HCT116 (cell line): ENCODE data around the gene ADPGK. TPM values are rescaled to one million over a fixed set of nuclear protein-coding genes. Genes with fewer than 3 reads are reported as not detected.

Experiments
- ATAC-seq: fragments of 200-7000 bp; cut with Tn5 transposase; 2 replicates; pipeline ENCODE4 v1.9.1; 2020; ENCODE audit warnings: mild to moderate bottlenecking, moderate library complexity
- BruUV-seq: library from RNA; stranded (reverse); fragments of 400-500 nt; replicated peaks from 2 replicates; lab custom pipeline; 2021; lab: Mats Ljungman, UMichigan
- CTCF ChIA-PET: fragments of 300-600 bp; sonication (Branson Sonifier 250); formaldehyde crosslinking; loops from one replicate; lab custom pipeline; 2021; ENCODE audit warnings: antibody characterized with exemption; lab: Charles Lee
- POLR2A ChIA-PET: fragments of 300-600, 350-600 bp; sonication (Branson Sonifier 250); formaldehyde crosslinking; loops from one replicate; lab custom pipeline; 2021; ENCODE audit warnings: antibody characterized with exemption; lab: Charles Lee
- RAD21 ChIA-PET, 2 experiments: fragments of 300-600 bp; sonication (Branson Sonifier 250); formaldehyde crosslinking; loops; one replicate each; lab custom pipeline; 2023; ENCODE audit warnings: low total read pairs in 2 of 2; ENCODE audit not compliant: uncharacterized antibody in 2 of 2, unreplicated experiment in 2 of 2, low non-redundant PET in 1 of 2; lab: Charles Lee
- DNase-seq: peaks from one replicate; pipeline ENCODE4 v3.0.0-alpha.2; 2010; ENCODE audit warnings: low read depth, low spot score
- H2AFZ ChIP-seq: fragments of 200-600 bp; shearing (Covaris generic), sonication (generic); 2 replicates; pipeline ENCODE4 v1.6.1; 2017; ENCODE audit warnings: low read depth, mixed run types, mixed read lengths, antibody characterized with exemption, low read length; ENCODE audit not compliant: poor library complexity, severe bottlenecking
- H3K27ac ChIP-seq: 2 replicates; pipeline ENCODE4 v1.5.1; 2012; ENCODE audit warnings: low read depth, low read length
- H3K27me3 ChIP-seq: fragments of 200-600 bp; sonication (generic); 2 replicates; pipeline ENCODE4 v1.6.1; 2016; ENCODE audit warnings: mixed run types, low read length, mixed read lengths; ENCODE audit not compliant: insufficient read depth
- H3K36me3 ChIP-seq, 2 experiments: fragments of 200-500 bp in 1 of 2; fragments of 200-600 bp in 1 of 2; sonication (Bioruptor generic) in 1 of 2; sonication (generic) in 1 of 2; 2 replicates each; pipeline versions ENCODE4 v1.5.1 to v1.6.1; 2014 to 2016; ENCODE audit warnings: low read length in 2 of 2, inconsistent platforms in 1 of 2, mixed read lengths in 1 of 2, mixed run types in 1 of 2; ENCODE audit not compliant: insufficient read depth in 2 of 2, control insufficient read depth in 1 of 2
- H3K4me1 ChIP-seq, 2 experiments: fragments of 200-600 bp in 1 of 2; sonication (generic) in 1 of 2; 2 replicates each; pipeline versions ENCODE4 v1.5.1 to v1.6.1; 2012 to 2017; ENCODE audit warnings: low read length in 2 of 2, inconsistent platforms in 1 of 2, mild to moderate bottlenecking in 1 of 2, mixed read lengths in 1 of 2, mixed run types in 1 of 2, moderate library complexity in 1 of 2; ENCODE audit not compliant: insufficient read depth in 2 of 2, control insufficient read depth in 1 of 2
- H3K4me2 ChIP-seq: fragments of 200-600 bp; sonication (generic); 2 replicates; pipeline ENCODE4 v1.6.1; 2017; ENCODE audit warnings: mixed run types, low read length, mixed read lengths
- H3K4me3 ChIP-seq, 2 experiments: fragments of 200-600 bp in 1 of 2; sonication (generic) in 1 of 2; replicated peaks in 1 of 2; 2 replicates each; pipeline ENCODE4 v1.5.1; 2011 to 2016; ENCODE audit warnings: low read length in 2 of 2, control low read depth in 1 of 2, low read depth in 1 of 2, mild to moderate bottlenecking in 1 of 2, mixed read lengths in 1 of 2, mixed run types in 1 of 2
- H3K79me2 ChIP-seq: fragments of 200-600 bp; sonication (generic); 2 replicates; pipeline ENCODE4 v1.6.1; 2017; ENCODE audit warnings: mild to moderate bottlenecking, mixed run types, low read length, moderate library complexity, mixed read lengths; ENCODE audit not compliant: insufficient read depth
- H3K9ac ChIP-seq: fragments of 200-600 bp; sonication (generic); 2 replicates; pipeline ENCODE4 v1.6.1; 2016; ENCODE audit warnings: low read length, mixed read lengths
- H3K9me2 ChIP-seq: fragments of 200-600 bp; sonication (generic), shearing (Covaris generic); 2 replicates; pipeline ENCODE4 v1.6.1; 2017; ENCODE audit warnings: mixed run types, mild to moderate bottlenecking, moderate library complexity; ENCODE audit not compliant: insufficient read depth
- H3K9me3 ChIP-seq, 2 experiments: fragments of 200-500 bp in 1 of 2; fragments of 200-600 bp in 1 of 2; sonication (Bioruptor generic) in 1 of 2; sonication (generic) in 1 of 2; 2 replicates each; pipeline ENCODE4 v1.6.1; 2014 to 2017; ENCODE audit warnings: low read length in 2 of 2, mixed read lengths in 2 of 2, inconsistent platforms in 1 of 2, low read depth in 1 of 2, mild to moderate bottlenecking in 1 of 2, mixed run types in 1 of 2, moderate library complexity in 1 of 2; ENCODE audit not compliant: control insufficient read depth in 1 of 2, insufficient read depth in 1 of 2
- H4K20me1 ChIP-seq: fragments of 200-600 bp; sonication (generic), shearing (Covaris generic); 2 replicates; pipeline ENCODE4 v1.6.1; 2017; ENCODE audit warnings: mixed run types, mild to moderate bottlenecking, moderate library complexity; ENCODE audit not compliant: insufficient read depth
- ELF1 ChIP-seq: IDR thresholded peaks from 2 replicates; pipeline ENCODE4 v1.6.1; 2012; ENCODE audit warnings: low read depth, borderline replicate concordance
- EZH2phosphoT487 ChIP-seq: fragments of 200-600 bp; IDR thresholded peaks from 2 replicates; pipeline ENCODE4 v1.6.1; 2018; ENCODE audit warnings: antibody characterized with exemption, borderline replicate concordance
- FOSL1 ChIP-seq: IDR thresholded peaks from 2 replicates; pipeline ENCODE4 v1.6.1; 2012; ENCODE audit warnings: low read depth
- POLR2AphosphoS5 ChIP-seq: IDR thresholded peaks from 2 replicates; pipeline ENCODE4 v1.6.1; 2011; ENCODE audit warnings: mild to moderate bottlenecking, low read depth, low read length, moderate library complexity
- SIN3A ChIP-seq: IDR thresholded peaks from 2 replicates; pipeline ENCODE4 v1.6.1; 2012; ENCODE audit warnings: low read depth
- SRF ChIP-seq: IDR thresholded peaks from 2 replicates; pipeline ENCODE4 v1.6.1; 2012; ENCODE audit warnings: low read depth
- TCF7L2 ChIP-seq: IDR thresholded peaks from 2 replicates; pipeline ENCODE4 v1.7.0; 2011; ENCODE audit warnings: borderline replicate concordance, inconsistent platforms; ENCODE audit not compliant: insufficient read depth, insufficient read length; ENCODE audit errors: extremely low read depth
- YY1 ChIP-seq: IDR thresholded peaks from 2 replicates; pipeline ENCODE4 v1.6.1; 2011; ENCODE audit warnings: low read length, low read depth, moderate library complexity, mild to moderate bottlenecking; ENCODE audit not compliant: insufficient replicate concordance; ENCODE audit errors: extremely low read depth
- ZNF274 ChIP-seq: fragments of 200-500 bp; sonication (Bioruptor generic); IDR thresholded peaks from 2 replicates; pipeline ENCODE4 v1.6.1; 2014; ENCODE audit warnings: mild to moderate bottlenecking, low read depth, low read length, inconsistent platforms
- intact Hi-C: fragments of 100-400 bp; cut with micrococcal nuclease; formaldehyde crosslinking; loops from 2 replicates; pipeline ENCODE4 v1.10.0; 2022
- total RNA-seq: library from RNA; stranded (reverse); gene quantifications from one replicate; pipeline ENCODE4 v1.2.1, GENCODE V29; 2021; ENCODE audit not compliant: unreplicated experiment
- TF ChIP-seq, protein P1 (sequence below): IDR thresholded peaks from 2 replicates; pipeline ENCODE4 v1.6.1; 2012; ENCODE audit warnings: low read depth
- TF ChIP-seq, protein P2 (sequence below), 3 experiments: fragments of 200-600 bp in 1 of 3; sonication (generic) in 1 of 3; IDR thresholded peaks in 2 of 3; conservative IDR thresholded peaks in 1 of 3; 2 replicates each; pipeline ENCODE4 v1.5.1; 2012 to 2017; ENCODE audit warnings: low read depth in 2 of 3, low read length in 2 of 3, antibody characterized with exemption in 1 of 3, borderline replicate concordance in 1 of 3, control low read depth in 1 of 3, mild to moderate bottlenecking in 1 of 3, mixed read lengths in 1 of 3, mixed run types in 1 of 3, moderate library complexity in 1 of 3; ENCODE audit not compliant: insufficient read depth in 1 of 3

ADPGK gene
- total RNA-seq, 1 experiment from 2014 or later, result 41.5 TPM

DNA sequence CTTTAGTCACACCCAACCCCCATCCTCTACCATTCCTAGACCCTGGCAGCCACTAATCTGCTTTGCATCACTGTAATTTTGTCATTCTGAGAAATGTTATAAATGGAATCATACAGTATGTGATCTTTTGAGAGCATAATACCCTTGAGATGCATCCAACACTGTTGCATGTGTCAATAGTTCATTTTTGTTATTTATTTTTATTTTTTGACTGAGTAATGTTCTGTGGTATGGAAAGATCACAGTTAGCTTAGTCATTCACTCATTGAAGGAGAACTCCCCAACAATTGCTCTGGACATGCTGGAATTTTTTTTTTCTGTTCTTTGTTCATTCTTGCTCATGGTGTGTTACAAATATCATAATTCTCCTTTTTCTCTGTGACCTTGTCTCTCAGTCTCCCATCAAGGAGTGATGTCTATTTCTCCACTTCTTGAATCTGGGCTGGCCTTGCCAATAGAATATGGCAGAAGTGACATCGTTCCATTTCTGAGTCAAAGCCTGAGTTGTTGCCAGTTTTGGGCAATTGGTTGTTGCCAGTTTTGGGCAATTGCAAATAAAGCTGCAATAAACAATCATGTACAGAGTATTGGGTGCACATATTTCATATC is 6.8 kb upstream of the ADPGK start:
- TF ChIP-seq YY1 (no peak), EZH2phosphoT487 (no peak), SRF (no peak), TCF7L2 (no peak), ELF1 (no peak), POLR2AphosphoS5 (no peak), SIN3A (no peak), FOSL1 (no peak), ZNF274 (no peak)
- TF ChIP-seq, protein P1, sequence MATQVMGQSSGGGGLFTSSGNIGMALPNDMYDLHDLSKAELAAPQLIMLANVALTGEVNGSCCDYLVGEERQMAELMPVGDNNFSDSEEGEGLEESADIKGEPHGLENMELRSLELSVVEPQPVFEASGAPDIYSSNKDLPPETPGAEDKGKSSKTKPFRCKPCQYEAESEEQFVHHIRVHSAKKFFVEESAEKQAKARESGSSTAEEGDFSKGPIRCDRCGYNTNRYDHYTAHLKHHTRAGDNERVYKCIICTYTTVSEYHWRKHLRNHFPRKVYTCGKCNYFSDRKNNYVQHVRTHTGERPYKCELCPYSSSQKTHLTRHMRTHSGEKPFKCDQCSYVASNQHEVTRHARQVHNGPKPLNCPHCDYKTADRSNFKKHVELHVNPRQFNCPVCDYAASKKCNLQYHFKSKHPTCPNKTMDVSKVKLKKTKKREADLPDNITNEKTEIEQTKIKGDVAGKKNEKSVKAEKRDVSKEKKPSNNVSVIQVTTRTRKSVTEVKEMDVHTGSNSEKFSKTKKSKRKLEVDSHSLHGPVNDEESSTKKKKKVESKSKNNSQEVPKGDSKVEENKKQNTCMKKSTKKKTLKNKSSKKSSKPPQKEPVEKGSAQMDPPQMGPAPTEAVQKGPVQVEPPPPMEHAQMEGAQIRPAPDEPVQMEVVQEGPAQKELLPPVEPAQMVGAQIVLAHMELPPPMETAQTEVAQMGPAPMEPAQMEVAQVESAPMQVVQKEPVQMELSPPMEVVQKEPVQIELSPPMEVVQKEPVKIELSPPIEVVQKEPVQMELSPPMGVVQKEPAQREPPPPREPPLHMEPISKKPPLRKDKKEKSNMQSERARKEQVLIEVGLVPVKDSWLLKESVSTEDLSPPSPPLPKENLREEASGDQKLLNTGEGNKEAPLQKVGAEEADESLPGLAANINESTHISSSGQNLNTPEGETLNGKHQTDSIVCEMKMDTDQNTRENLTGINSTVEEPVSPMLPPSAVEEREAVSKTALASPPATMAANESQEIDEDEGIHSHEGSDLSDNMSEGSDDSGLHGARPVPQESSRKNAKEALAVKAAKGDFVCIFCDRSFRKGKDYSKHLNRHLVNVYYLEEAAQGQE, result no peak
- TF ChIP-seq, protein P2, sequence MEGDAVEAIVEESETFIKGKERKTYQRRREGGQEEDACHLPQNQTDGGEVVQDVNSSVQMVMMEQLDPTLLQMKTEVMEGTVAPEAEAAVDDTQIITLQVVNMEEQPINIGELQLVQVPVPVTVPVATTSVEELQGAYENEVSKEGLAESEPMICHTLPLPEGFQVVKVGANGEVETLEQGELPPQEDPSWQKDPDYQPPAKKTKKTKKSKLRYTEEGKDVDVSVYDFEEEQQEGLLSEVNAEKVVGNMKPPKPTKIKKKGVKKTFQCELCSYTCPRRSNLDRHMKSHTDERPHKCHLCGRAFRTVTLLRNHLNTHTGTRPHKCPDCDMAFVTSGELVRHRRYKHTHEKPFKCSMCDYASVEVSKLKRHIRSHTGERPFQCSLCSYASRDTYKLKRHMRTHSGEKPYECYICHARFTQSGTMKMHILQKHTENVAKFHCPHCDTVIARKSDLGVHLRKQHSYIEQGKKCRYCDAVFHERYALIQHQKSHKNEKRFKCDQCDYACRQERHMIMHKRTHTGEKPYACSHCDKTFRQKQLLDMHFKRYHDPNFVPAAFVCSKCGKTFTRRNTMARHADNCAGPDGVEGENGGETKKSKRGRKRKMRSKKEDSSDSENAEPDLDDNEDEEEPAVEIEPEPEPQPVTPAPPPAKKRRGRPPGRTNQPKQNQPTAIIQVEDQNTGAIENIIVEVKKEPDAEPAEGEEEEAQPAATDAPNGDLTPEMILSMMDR (IDR thresholded peaks at IDR 0.05 in 2 of 3, conservative IDR thresholded peaks at IDR 0.05 in 1 of 3; ENCODE audit: borderline replicate concordance in 1 of 3, insufficient read depth in 1 of 3, low read depth in 2 of 3, low read length in 2 of 3), result no peak
- H3K4me2 ChIP-seq, result no peak overlapping the region
- ChIA-PET CTCF (interaction anchor here (0.5 to 1.2 kb wide), 2 partner anchors 68 to 447 kb away, joined by 3 read pairs; no protein-coding TSS in a partner anchor), POLR2A (no interaction called here), RAD21 (no interaction called here)
- no peaks in the 10 kb centered on the region for H3K27me3 ChIP-seq
- intact Hi-C loops, result no loop called here
- H3K79me2 ChIP-seq, result no peaks in the 10 kb centered on the region
- no peaks in the 10 kb centered on the region for H4K20me1 ChIP-seq
- no peaks in the 10 kb centered on the region for H3K9me3 ChIP-seq
- no peaks in the 10 kb centered on the region for H3K36me3 ChIP-seq
- no peak overlapping the region for H3K4me3 ChIP-seq
- ATAC-seq (no peak), DNase-seq (no peak)
- no peak overlapping the region for H3K9ac ChIP-seq
- H3K4me1 ChIP-seq, result no peaks in the 10 kb centered on the region
- no peak overlapping the region for H2AFZ ChIP-seq
- H3K9me2 ChIP-seq, result no peaks in the 10 kb centered on the region
- H3K27ac ChIP-seq, result no peak overlapping the region
- BruUV-seq, result no TSS peak
